ENCODE measurements around the gene MICAL3.

The MICAL3 gene

DNA sequence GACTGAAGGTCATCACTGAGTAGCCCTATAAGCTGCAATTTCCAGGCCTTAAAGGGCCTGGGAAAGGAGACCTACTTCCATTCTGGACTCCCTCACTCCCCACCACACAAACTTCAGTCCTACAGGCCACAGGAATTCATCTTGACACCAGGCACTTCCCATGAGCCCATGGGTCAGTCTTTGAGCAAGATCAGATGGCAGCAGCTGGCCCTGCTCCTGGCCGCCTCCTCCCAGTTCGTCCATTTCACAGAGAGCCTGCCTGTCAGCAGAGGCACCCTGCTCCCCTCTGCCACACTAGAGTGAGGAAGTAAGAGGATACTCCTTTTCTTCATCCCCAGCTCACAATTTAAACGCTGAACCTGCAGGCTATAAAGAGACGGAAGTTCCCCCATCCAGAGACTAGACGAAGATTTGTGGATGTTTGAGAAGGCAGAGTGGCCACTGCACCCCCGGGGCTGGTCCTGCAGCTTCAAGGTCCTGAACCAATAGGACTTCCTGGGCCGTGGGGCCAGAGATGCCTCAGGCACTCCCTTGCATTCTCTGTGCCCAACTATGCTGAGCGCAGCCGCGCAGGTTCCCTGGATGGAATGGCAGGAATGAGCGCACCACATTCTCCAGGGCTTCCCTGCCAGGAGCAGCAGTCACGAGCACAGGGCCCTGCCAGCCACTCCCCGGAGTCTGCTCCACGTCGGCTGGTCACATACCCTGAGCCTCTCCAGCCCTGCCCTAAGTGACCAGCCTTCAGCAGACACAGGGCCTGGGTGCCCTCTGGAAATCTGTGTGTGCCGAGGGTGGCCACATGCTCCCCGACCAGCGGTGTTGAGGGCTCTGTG is 216.6 kb downstream of the MICAL3 start:
- Histone ChIP-seq H3K9me3 (ENCODE audit: control insufficient read depth, low read length) (no peaks in the 10 kb centered on the region), H3K79me2 (no peaks in the 10 kb centered on the region), H3K4me3 (ENCODE audit: low read depth, low read length) (no peak overlapping the region), H3K27ac (no peak overlapping the region), H3K4me1 (no peaks in the 10 kb centered on the region), H3K9ac (no peak overlapping the region), H3K36me3 (ENCODE audit: control insufficient read depth, insufficient read depth, low read length) (no peaks in the 10 kb centered on the region), H3K4me2 (ENCODE audit: low read length) (no peak overlapping the region), H2AFZ (no peak overlapping the region), H3K27me3 (ENCODE audit: control insufficient read depth, insufficient read depth, low read length) (no peaks in the 10 kb centered on the region)
- TF ChIP-seq, protein P1, sequence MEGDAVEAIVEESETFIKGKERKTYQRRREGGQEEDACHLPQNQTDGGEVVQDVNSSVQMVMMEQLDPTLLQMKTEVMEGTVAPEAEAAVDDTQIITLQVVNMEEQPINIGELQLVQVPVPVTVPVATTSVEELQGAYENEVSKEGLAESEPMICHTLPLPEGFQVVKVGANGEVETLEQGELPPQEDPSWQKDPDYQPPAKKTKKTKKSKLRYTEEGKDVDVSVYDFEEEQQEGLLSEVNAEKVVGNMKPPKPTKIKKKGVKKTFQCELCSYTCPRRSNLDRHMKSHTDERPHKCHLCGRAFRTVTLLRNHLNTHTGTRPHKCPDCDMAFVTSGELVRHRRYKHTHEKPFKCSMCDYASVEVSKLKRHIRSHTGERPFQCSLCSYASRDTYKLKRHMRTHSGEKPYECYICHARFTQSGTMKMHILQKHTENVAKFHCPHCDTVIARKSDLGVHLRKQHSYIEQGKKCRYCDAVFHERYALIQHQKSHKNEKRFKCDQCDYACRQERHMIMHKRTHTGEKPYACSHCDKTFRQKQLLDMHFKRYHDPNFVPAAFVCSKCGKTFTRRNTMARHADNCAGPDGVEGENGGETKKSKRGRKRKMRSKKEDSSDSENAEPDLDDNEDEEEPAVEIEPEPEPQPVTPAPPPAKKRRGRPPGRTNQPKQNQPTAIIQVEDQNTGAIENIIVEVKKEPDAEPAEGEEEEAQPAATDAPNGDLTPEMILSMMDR (IDR thresholded peaks at IDR 0.05) = no peak

DNA sequence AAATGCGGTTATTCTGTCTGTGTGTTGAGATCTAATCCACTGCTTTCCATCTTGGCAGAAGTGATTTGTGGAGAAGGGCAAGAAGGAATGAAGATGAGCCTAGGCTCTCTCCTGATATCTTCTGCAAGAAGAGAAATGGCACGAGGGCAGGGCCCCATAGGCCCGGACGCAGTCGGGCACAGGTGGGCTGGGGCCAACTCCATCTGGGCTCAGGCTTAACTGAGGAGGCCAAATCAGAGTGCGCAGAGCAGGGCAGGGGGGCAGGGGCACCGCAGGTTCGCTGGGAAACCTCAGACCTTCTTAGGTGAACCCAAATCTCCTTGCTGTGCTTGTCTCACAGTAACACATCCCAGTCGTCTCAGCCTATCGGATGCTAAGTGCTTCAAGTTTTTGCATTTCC is 217.3 kb downstream of the MICAL3 start:
- no peaks in the 10 kb centered on the region for H3K9me3 ChIP-seq (ENCODE audit: control insufficient read depth, low read length)
- no peaks in the 10 kb centered on the region for H3K79me2 ChIP-seq
- H3K36me3 ChIP-seq (ENCODE audit: control insufficient read depth, insufficient read depth, low read length) = no peaks in the 10 kb centered on the region
- no peak overlapping the region for H3K4me3 ChIP-seq (ENCODE audit: low read depth, low read length)
- H2AFZ ChIP-seq = no peak overlapping the region
- H3K4me1 ChIP-seq = no peaks in the 10 kb centered on the region
- TF ChIP-seq, protein P1 (IDR thresholded peaks at IDR 0.05) = no peak
- no peaks in the 10 kb centered on the region for H3K27me3 ChIP-seq (ENCODE audit: control insufficient read depth, insufficient read depth, low read length)
- no peak overlapping the region for H3K9ac ChIP-seq
- no peak overlapping the region for H3K27ac ChIP-seq
- H3K4me2 ChIP-seq (ENCODE audit: low read length) = no peak overlapping the region

DNA sequence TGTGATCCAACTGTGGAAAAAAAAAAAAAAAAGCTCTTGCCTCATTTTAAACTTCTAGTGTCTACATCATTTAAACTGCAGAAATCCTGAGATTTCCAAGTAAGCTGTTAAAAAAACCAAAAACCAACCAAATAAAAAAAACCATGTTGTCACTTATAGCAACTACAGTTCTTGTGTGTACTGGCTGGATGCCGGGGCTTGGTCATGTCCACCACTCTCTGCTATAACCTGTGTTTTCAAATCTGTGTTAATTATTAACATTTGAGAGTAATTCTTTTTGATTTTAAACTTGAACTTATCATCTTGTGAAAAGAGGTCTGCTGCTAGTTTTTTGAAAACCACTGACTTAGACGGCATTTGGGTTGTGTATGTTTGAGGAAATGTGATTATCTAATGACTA is 217.9 kb downstream of the MICAL3 start:
- H3K36me3 ChIP-seq (ENCODE audit: control insufficient read depth, insufficient read depth, low read length) = no peaks in the 10 kb centered on the region
- no peak overlapping the region for H3K27ac ChIP-seq
- H3K4me2 ChIP-seq (ENCODE audit: low read length) = no peak overlapping the region
- no peak overlapping the region for H3K9ac ChIP-seq
- no peaks in the 10 kb centered on the region for H3K79me2 ChIP-seq
- no peak overlapping the region for H3K4me3 ChIP-seq (ENCODE audit: low read depth, low read length)
- TF ChIP-seq, protein P1 (IDR thresholded peaks at IDR 0.05) = no peak
- no peaks in the 10 kb centered on the region for H3K9me3 ChIP-seq (ENCODE audit: control insufficient read depth, low read length)
- H2AFZ ChIP-seq = no peak overlapping the region
- H3K27me3 ChIP-seq (ENCODE audit: control insufficient read depth, insufficient read depth, low read length) = no peaks in the 10 kb centered on the region
- no peaks in the 10 kb centered on the region for H3K4me1 ChIP-seq

DNA sequence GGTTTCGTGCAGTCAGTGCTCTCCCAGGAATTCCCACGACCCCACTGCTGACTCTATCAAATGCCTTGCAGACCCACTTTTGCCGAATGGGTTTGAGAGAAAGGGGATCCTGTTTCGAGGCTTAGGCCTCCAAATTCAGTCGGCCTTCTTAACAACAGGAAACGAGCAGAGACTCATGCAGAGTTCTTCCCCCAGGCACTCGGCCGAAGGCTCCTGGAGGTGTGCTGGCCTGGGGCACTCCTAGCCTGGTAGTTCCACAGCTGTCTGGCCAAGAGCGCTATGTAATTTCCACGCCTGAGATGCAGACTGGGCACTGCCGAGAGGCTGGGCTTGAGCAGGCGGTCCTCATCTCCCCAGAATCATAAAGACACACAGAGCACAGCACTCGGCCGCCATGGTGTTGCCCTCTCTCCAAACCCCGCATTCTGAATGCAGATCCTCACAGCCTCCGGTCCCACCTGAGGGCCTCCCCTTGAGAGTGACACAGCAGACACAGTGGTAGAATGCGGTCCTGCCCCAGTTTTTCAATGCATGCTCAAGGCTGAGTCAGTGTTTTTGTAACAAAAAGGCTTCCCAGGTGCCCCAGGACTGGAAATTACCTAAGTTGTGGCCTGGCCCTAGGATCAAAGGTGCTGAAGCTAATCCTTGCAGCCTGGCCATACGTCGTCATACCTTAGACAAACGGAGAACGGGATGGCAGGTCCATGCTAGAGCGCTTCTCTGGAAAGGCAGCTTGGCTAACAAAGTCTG is 219.9 kb downstream of the MICAL3 start:
- H3K79me2 ChIP-seq = no peaks in the 10 kb centered on the region
- no peak overlapping the region for H3K4me2 ChIP-seq (ENCODE audit: low read length)
- no peak overlapping the region for H3K27ac ChIP-seq
- H3K9me3 ChIP-seq (ENCODE audit: control insufficient read depth, low read length) = no peaks in the 10 kb centered on the region
- H3K27me3 ChIP-seq (ENCODE audit: control insufficient read depth, insufficient read depth, low read length) = no peaks in the 10 kb centered on the region
- H2AFZ ChIP-seq = no peak overlapping the region
- H3K4me3 ChIP-seq (ENCODE audit: low read depth, low read length) = no peak overlapping the region
- H3K4me1 ChIP-seq = no peaks in the 10 kb centered on the region
- no peak overlapping the region for H3K9ac ChIP-seq
- TF ChIP-seq, protein P1 (IDR thresholded peaks at IDR 0.05) = no peak
- no peaks in the 10 kb centered on the region for H3K36me3 ChIP-seq (ENCODE audit: control insufficient read depth, insufficient read depth, low read length)
